ENCODE results near the gene ZBTB33. TPM values are rescaled to one million over a fixed set of nuclear protein-coding genes. Genes with fewer than 3 reads are reported as not detected.

The ZBTB33 gene
- total RNA-seq, 2 experiments from 2014 or later: 14.5 to 14.6 TPM

Other genes starting within 250 kb of the ZBTB33 start
- not detected for gene RHOXF2B, start 173.1 kb upstream of the ZBTB33 start, total RNA-seq
- gene RHOXF1, start 134.9 kb upstream of the ZBTB33 start, total RNA-seq: not detected
- not detected for gene RHOXF2, start 92.2 kb upstream of the ZBTB33 start, total RNA-seq
- gene TMEM255A, start 60.6 kb downstream of the ZBTB33 start, total RNA-seq: not detected
- not detected for gene ATP1B4, start 111.3 kb downstream of the ZBTB33 start, total RNA-seq
- gene LAMP2, start 218.5 kb downstream of the ZBTB33 start, total RNA-seq: 10 to 100 TPM; 30.4 to 34.5 TPM

Measured in activated CD4-positive, alpha-beta T cell treated with anti-CD3 and anti-CD28 coated beads for 36 hours (primary cell).